ENCODE data around the gene PHEX.

The PHEX gene

DNA sequence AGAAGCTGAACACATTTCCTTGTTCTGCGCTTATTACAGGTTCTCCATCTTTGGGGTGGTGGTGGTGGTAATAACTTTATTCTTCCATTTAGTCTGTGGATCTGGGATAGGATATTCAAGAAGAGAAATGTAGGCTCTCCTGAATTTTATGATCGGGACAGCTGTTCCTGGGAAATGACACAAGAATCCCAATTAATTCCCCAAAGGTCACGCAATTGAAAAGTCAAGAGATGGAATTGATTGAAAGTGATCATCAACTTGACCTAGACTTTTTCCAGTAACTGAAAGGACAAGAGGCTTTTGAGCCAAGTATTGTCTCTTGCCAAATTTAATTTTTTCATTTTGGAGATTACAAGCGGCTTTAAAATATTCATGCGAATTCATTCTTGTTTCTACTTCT, 141.8 kb downstream of the PHEX start:
- TF ChIP-seq, protein P1, sequence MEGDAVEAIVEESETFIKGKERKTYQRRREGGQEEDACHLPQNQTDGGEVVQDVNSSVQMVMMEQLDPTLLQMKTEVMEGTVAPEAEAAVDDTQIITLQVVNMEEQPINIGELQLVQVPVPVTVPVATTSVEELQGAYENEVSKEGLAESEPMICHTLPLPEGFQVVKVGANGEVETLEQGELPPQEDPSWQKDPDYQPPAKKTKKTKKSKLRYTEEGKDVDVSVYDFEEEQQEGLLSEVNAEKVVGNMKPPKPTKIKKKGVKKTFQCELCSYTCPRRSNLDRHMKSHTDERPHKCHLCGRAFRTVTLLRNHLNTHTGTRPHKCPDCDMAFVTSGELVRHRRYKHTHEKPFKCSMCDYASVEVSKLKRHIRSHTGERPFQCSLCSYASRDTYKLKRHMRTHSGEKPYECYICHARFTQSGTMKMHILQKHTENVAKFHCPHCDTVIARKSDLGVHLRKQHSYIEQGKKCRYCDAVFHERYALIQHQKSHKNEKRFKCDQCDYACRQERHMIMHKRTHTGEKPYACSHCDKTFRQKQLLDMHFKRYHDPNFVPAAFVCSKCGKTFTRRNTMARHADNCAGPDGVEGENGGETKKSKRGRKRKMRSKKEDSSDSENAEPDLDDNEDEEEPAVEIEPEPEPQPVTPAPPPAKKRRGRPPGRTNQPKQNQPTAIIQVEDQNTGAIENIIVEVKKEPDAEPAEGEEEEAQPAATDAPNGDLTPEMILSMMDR (IDR thresholded peaks at IDR 0.05; ENCODE audit: extremely low read depth, missing control alignments): no peak
- DNase-seq (ENCODE audit: low spot score): no peak

DNA sequence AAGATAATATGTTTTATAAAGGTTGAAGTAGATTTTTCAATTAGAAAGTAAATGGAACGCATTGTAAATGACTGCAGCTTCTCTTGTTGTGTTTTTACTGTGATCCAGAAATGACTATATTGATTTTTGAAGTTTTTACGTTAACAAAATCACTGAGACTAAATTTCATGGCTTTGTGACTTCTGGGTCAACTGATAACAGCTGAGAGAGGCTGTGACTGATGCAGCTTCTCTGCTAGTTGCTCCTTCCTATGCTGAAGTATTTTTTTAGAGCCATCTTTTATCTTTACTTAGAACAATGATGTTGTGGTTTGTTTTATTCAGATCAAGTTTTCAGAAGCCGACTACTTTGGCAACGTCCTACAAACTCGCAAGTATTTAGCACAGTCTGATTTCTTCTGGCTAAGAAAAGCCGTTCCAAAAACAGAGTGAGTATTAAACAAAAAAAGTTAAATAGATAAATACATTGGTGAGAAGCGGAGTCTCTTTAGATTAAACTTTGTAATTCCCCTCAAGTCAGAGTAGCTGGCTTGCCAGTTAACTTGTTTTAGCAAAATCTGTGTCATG, 145.9 kb downstream of the PHEX start:
- TF ChIP-seq, protein P1 (IDR thresholded peaks at IDR 0.05; ENCODE audit: extremely low read depth, missing control alignments): no peak
- DNase-seq (ENCODE audit: low spot score): no peak

DNA sequence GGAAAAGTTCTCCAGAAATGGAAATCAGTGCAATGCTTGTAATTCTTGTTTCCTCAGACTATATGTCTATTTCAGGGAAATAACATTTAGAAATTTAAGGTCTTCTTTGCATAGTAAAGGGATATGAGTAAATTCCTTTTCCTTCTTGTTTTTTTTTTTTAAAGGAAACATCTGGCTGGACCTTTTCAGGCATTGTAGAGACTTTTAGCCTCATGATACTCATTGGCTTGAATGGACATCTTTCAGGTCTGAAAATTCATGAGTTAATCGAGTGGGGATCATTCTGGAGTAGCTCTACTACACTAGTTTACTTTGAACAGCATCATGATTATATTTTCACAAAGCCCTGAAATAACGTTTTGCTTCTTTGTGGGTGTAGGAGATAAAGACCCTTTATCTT, 152.0 kb downstream of the PHEX start:
- TF ChIP-seq, protein P1 (IDR thresholded peaks at IDR 0.05; ENCODE audit: extremely low read depth, missing control alignments): no peak

DNA sequence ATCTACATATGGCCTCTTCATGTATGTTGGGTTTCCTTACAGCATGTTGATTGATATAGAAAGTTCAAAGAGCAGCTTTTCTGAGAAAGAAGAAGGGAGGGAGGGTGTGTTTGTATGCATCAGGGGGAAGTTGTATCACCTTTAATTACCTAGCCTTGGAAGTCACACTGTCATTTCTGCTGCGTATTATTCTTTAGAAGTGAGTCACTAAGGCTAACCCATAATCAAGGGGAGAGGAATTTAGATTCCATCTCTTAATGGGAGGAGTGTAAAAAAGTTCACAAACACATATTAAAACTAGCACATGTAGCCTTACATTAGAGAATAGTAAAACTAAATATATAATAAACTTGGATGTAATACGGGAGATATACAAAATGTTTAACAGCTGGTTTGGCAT, 154.0 kb downstream of the PHEX start:
- TF ChIP-seq, protein P1 (IDR thresholded peaks at IDR 0.05; ENCODE audit: extremely low read depth, missing control alignments): no peak
- no peak for DNase-seq (ENCODE audit: low spot score)

More for the DNA sequence above, 152.0 kb downstream of the PHEX start:
- no peak for DNase-seq (ENCODE audit: low spot score)

DNA sequence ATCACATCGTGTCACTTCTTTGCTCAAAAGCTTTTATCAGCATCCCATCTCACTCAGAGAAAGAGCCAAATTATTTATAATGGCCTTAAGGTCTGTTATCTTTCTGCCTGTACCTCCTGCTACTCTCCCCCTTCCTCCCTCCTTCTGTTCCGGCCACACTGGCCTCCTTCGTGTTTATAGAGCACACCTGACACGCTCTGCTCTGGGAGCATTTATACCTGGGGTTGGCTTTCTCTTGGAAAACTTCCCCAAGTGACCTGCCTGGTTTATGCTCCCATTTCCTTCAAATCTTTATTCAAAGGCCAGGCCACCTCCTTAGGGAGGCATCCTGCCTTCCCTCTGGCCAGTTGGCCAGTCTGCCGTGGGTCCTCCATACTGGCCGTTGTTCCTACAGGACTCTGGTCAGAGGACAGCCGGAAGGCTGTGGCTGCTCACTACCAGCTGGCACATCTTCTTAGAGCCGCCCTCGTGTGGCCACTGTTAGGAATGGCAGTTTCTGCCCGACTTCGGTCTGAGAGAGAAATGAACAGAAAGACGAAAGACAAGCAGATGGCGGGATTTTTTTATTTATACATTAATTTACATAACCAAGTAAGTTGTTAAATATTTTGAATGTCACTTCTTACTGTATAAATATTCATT, 160.4 kb downstream of the PHEX start:
- TF ChIP-seq, protein P1 (IDR thresholded peaks at IDR 0.05; ENCODE audit: extremely low read depth, missing control alignments): peak; percentile 27
- peak; percentile 30 for DNase-seq (ENCODE audit: low spot score)

DNA sequence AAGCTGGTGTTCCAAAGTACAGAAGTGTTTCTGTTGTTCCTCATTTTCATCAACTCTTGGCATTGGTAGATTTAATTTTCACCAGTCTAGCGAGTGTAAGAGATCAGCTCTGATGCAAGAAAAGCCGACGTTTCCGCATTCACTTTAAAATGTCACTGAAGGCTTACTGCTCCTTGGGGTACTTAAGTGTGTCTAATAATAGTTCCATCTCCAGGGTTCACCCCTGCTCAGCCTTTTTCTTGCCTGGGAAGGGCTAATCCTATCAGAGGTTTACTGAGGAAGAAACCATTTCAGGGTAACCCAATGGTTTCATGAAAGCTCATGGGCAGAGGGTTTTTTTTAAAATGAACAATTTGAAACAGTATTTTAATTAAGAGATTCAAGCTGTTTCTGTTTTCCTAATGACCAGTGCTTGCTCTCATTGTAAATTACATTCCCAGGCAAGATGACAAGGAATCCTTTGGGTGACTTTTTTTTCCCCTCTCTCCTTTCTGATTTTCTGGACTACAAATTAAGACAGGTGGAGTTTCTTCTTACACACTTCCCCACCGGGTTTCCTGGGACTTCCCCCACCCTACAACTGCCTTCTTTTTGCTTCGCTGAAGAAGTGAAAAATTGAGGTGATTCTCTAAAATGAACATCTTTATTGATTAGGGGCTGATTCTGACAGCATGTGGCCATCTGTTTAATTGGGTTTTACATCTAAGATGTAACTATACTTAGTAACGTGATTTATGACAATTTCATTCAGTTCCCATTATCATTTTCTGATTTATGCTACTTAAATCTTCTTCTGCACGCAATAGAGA, 161.9 kb downstream of the PHEX start:
- TF ChIP-seq, protein P1 (IDR thresholded peaks at IDR 0.05; ENCODE audit: extremely low read depth, missing control alignments): no peak
- DNase-seq (ENCODE audit: low spot score): no peak

DNA sequence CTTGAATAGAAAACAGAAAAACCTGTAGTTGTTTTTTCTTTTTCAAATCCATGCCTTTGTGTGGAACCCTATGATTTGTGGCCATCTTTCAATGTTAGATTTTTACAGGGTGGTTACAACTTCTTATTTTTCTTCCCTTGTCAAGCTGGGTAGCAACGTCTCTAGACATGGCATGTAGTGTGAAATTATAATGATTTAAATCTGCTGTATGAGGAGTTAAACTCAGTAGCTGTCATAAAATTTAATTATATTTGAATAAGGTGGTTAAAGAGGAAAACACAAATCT, 162.5 kb downstream of the PHEX start:
- TF ChIP-seq, protein P1 (IDR thresholded peaks at IDR 0.05; ENCODE audit: extremely low read depth, missing control alignments): no peak
- no peak for DNase-seq (ENCODE audit: low spot score)

Measured in GM20000 (cell line).